Activated CD4-positive, alpha-beta T cell treated with anti-CD3 and anti-CD28 coated beads, Interleukin-2, amount 10 ng/mL, durations not matched to agents 7 days and 5 days (primary cell): ENCODE measurements around the gene GUCA1A. TPM values are rescaled to one million over a fixed set of nuclear protein-coding genes. Genes with fewer than 3 reads are reported as not detected.
"Not testable (repeated sequence)": the region's sequence is repeated elsewhere in the genome, so short reads cannot be mapped to it uniquely, and the experiment has no call there.

ENCODE experiments used
- CTCF ChIA-PET: fragments of 350-600 bp; sonication (Branson Sonifier 250); formaldehyde crosslinking; loops from one replicate; lab custom pipeline; 2021; ENCODE audit warnings: antibody characterized with exemption; lab: Charles Lee
- POLR2A ChIA-PET: fragments of 350-600 bp; sonication (Branson Sonifier 250); formaldehyde crosslinking; loops from one replicate; lab custom pipeline; 2021; ENCODE audit warnings: antibody characterized with exemption; lab: Charles Lee
- DNase-seq: peaks from one replicate; pipeline ENCODE4 v3.0.0-alpha.2; 2020
- H3K27ac Mint-ChIP-seq: one replicate; pipeline ENCODE4 v1.8.0; 2021; ENCODE audit warnings: mild to moderate bottlenecking, moderate library complexity, mixed read lengths
- H3K27me3 Mint-ChIP-seq: one replicate; pipeline ENCODE4 v1.8.0; 2021; ENCODE audit warnings: mixed read lengths
- H3K36me3 Mint-ChIP-seq: one replicate; pipeline ENCODE4 v1.8.0; 2021; ENCODE audit warnings: low read depth, mixed read lengths
- H3K4me1 Mint-ChIP-seq: one replicate; pipeline ENCODE4 v1.8.0; 2021; ENCODE audit warnings: mixed read lengths
- H3K4me3 Mint-ChIP-seq: one replicate; pipeline ENCODE4 v1.8.0; 2021; ENCODE audit warnings: mild to moderate bottlenecking, moderate library complexity, mixed read lengths
- H3K9me3 Mint-ChIP-seq: one replicate; pipeline ENCODE4 v1.8.0; 2021; ENCODE audit warnings: mixed read lengths
- total RNA-seq, 2 experiments: library from RNA; stranded (reverse); gene quantifications; one replicate each; pipeline ENCODE4 v1.2.3, GENCODE V29; 2021

GUCA1A gene
- total RNA-seq, 2 experiments from 2014 or later, result not detected

DNA sequence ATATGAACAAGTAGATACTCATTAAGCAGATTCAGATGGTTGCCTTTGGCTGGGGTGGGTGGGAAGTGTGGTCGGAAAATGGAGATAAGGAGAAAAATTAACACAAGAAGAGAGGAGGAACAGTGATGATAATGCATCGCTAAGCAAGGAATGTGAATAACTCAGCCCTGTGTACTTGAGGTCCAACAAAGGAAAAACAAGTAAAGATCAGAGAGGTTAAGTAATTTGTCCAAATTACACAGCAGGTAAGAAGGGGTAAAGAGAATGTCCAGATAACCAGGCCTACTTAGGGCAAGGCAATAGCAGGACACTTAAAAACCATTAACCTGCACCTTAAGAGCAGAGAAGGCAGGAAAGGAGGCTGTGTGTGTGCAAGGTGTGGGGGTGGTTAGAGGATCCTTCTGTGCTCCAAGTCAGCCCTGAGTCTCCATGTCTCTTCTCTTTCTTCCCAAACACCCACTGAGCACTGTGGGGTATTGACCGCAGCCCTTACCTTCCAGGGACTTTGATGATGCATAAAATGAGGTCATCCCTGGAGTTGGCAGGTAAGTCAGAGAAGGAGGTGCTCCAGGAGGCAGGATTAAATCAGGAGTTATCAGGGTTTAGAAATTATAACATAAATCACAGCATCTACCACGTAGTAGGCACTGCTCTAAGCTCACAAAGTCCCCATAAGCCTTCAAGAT, 20.5 kb upstream of the GUCA1A start:
- POLR2A ChIA-PET, H3K27ac Mint-ChIP-seq, H3K4me3 Mint-ChIP-seq, H3K36me3 Mint-ChIP-seq, H3K27me3 Mint-ChIP-seq, DNase-seq, H3K9me3 Mint-ChIP-seq, H3K4me1 Mint-ChIP-seq: not testable (repeated sequence)
- CTCF ChIA-PET, result interaction anchor here (1.0 kb wide), 1 partner anchor 48 kb away, joined by 3 read pairs; no protein-coding TSS in a partner anchor

DNA sequence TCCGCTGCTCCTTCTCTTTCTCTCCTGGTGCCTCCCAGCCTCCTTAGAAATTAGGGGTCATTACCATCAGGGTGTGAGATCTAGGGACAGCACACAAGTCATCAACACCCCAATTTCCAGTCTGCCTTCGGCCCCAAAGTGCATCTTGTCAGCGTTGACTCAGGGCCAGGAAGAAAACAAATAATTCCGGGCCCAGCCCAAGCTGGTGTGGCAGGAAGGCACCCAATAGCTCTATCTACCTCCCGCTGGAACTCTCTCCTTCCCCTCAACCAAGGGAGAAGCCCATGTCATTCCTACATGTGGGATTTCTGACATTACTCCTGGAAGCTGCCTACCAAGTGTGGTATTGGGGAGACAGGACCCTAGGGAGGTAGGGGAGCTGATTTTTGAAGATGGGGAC, 19.2 kb upstream of the GUCA1A start:
- CTCF ChIA-PET, result interaction anchor here (1.0 to 1.1 kb wide), 2 partner anchors 49 to 374 kb away, joined by 3 read pairs; partner anchors contain the start of gene FRS3
- peaks cover 8% of the 10 kb centered on the region for H3K27me3 Mint-ChIP-seq
- no peaks in the 10 kb centered on the region for H3K4me1 Mint-ChIP-seq
- no peak overlapping the region for H3K4me3 Mint-ChIP-seq
- no peak for DNase-seq
- H3K27ac Mint-ChIP-seq, result no peak overlapping the region
- H3K9me3 Mint-ChIP-seq, result no peaks in the 10 kb centered on the region
- POLR2A ChIA-PET, result no interaction called here
- no peaks in the 10 kb centered on the region for H3K36me3 Mint-ChIP-seq

DNA sequence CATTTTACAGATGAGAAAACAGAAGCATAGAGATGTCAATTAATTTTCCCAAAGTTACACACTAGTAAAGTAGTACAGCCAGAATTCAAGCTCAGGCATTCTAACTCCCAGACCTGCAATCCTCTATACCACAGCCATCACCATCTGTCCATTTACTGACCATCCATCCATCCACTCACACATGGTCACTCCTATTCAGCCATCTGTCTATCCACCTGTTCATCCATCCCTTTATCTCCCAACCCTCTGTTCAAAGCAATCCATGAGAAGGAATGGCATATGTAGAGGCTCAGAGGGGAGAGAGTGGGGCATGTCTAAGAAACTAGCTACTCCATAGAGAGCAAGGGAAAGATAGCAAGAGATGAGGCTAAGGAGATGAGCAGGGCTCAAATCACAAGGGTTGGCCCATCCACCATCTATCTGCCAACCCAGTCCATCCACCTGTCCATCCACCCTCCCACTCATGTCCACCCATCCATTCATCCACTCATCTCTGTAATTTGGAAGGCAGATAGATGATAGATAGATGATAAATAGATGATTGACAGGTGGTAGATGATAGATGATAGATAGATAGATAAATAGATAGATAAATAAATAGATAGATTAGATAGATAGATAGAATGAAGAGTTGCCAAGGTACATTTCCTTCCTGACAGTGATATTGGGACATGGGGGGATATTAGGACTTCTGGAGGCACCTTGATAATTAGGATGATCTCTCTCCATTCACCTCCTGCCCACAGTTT, 18.5 kb upstream of the GUCA1A start:
- POLR2A ChIA-PET, result no interaction called here
- no peaks in the 10 kb centered on the region for H3K36me3 Mint-ChIP-seq
- no peak overlapping the region for H3K4me3 Mint-ChIP-seq
- peaks cover 8% of the 10 kb centered on the region for H3K27me3 Mint-ChIP-seq
- no peaks in the 10 kb centered on the region for H3K9me3 Mint-ChIP-seq
- H3K27ac Mint-ChIP-seq, result no peak overlapping the region
- no peaks in the 10 kb centered on the region for H3K4me1 Mint-ChIP-seq
- CTCF ChIA-PET, result interaction anchor here (1.1 kb wide), 1 partner anchor 375 kb away, joined by 3 read pairs; the partner anchor contains the start of gene FRS3
- DNase-seq, result no peak

DNA sequence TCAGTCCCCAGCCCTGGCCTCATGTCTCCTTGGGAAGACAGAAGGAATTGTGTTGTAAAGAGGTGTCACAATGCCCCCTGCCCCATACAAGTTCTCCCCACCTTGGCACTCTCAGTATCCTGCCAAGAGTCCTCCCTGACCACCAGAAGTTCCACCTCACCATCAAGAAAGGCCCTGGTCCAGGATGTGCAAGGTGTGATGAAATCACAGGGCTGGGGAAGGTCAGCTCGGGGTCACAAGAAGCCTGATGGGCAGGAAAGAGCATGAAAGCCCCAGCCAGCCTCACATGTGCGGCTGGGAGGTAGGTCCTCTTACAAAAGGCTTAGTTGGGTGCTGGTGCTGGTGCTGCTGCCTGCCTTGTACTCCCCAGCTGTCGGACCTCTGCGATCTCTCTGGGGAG, 17.9 kb upstream of the GUCA1A start:
- POLR2A ChIA-PET, result interaction anchor here (0.7 kb wide), 1 partner anchor 1329 kb away, joined by 3 read pairs; no protein-coding TSS in a partner anchor
- no peaks in the 10 kb centered on the region for H3K36me3 Mint-ChIP-seq
- DNase-seq, result no peak

DNA sequence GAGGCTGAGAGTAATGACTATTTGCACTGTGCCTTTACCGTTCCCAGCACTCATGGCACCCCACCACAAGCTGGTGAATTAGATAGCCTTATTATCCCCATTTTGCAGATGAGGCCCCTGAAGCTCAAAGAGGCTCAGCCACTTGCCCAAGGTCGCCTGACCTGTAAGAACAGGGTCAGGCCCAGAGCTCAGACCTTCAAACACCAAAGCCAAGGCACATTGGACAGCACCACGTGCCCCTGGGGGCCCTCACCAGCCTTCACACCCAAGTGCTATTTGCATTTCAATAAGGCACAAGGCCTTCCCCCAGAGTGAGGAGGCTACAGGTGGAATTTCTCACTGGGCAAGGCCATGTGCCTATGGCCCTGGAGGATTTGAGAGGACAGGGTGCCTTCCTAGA, 16.5 kb upstream of the GUCA1A start:
- CTCF ChIA-PET, result interaction anchor here (0.7 to 2.0 kb wide), 5 partner anchors 9 to 398 kb away, joined by 3 to 6 read pairs (median 4); partner anchors contain the start of gene TOMM6
- no peak overlapping the region for H3K4me3 Mint-ChIP-seq
- no peak for DNase-seq
- POLR2A ChIA-PET, result no interaction called here
- peaks cover 8% of the 10 kb centered on the region for H3K27me3 Mint-ChIP-seq
- no peaks in the 10 kb centered on the region for H3K4me1 Mint-ChIP-seq
- no peaks in the 10 kb centered on the region for H3K9me3 Mint-ChIP-seq
- peak overlapping the region; percentile 36 for H3K27ac Mint-ChIP-seq
- no peaks in the 10 kb centered on the region for H3K36me3 Mint-ChIP-seq

More for the DNA sequence above, 17.9 kb upstream of the GUCA1A start:
- H3K4me1 Mint-ChIP-seq, result no peaks in the 10 kb centered on the region
- no peak overlapping the region for H3K4me3 Mint-ChIP-seq
- CTCF ChIA-PET, result interaction anchor here (1.3 to 2.0 kb wide), 2 partner anchors 11 to 14 kb away, joined by 5 to 6 read pairs; no protein-coding TSS in a partner anchor
- H3K9me3 Mint-ChIP-seq, result no peaks in the 10 kb centered on the region
- H3K27ac Mint-ChIP-seq, result no peak overlapping the region
- peaks cover 8% of the 10 kb centered on the region for H3K27me3 Mint-ChIP-seq

DNA sequence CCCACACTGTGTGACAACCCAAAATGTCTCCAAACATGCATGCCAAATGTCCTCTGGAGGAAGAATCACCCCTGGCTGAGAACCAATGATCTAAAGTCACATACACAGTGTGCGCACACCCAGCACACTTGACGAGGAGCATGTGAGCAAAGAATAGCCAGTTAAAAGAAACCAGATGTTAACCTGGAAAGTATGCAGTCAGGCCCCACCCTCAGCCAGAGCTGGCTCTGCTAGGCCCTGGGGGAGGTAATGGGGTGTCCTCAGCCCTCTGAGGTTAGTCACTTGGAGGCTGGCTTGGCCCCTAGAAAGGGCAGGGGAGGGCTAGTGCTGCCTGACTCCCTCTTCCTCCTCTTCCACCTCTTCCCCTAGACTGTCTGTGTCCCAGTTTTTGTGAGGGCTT, 15.2 kb upstream of the GUCA1A start:
- H3K9me3 Mint-ChIP-seq, result no peaks in the 10 kb centered on the region
- H3K27me3 Mint-ChIP-seq, result peaks cover 10% of the 10 kb centered on the region
- H3K27ac Mint-ChIP-seq, result no peak overlapping the region
- no peak for DNase-seq
- H3K36me3 Mint-ChIP-seq, result no peaks in the 10 kb centered on the region
- no peaks in the 10 kb centered on the region for H3K4me1 Mint-ChIP-seq
- H3K4me3 Mint-ChIP-seq, result no peak overlapping the region
- CTCF ChIA-PET, result no interaction called here
- POLR2A ChIA-PET, result no interaction called here

DNA sequence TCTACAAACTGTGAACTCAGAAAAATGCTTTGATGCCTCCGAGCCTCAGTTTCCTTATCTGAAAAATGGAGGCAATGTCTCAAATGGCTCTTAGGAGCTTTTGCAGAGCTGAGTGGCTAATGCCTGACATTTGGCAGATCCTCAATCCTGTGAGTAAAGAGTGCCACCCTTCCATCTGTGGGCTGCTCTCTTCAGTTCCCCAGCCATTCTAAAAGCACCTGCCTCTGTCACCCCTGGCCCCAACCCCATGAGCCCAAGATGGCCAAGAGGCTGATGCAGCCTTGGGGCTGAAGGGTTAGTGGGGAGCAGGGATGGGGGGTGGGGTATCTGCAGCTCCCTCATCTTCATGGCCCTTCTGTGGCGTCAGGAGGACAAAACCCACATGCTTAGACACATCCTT, 14.5 kb upstream of the GUCA1A start:
- Mint-ChIP-seq H3K4me1 (no peaks in the 10 kb centered on the region), H3K36me3 (no peaks in the 10 kb centered on the region), H3K27ac (no peak overlapping the region), H3K4me3 (no peak overlapping the region), H3K9me3 (no peaks in the 10 kb centered on the region), H3K27me3 (peaks cover 6% of the 10 kb centered on the region)
- DNase-seq, result no peak
- POLR2A ChIA-PET, result no interaction called here
- CTCF ChIA-PET, result no interaction called here

DNA sequence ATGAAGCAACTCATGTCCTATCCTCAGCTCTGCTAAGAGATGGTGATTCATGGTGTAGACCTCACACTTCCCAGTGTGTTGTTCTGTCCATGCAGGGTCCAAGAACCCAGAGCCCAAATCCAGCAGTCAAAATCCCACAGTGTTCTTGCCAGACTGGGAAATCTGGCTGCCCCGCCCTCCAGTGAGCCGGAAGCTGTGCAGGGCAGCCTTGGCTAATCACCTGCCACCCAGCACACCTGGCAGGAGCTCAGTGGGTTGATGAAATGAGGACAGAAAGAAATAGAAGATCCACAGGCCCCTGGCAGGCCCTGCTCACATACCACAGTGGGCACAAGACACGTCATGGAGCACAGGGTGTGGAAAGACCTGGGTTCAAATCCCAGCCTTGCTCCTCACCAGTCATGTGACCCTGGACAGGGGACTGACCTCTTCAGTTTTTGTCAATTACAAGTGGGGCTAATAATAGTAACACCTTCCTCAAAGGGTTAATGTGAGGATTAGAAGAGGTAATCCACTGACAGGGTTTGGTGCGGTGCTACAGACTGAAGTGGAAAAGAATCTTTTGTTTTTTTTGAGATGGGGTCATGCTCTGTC, 13.6 kb upstream of the GUCA1A start:
- DNase-seq, result no peak
- no peak overlapping the region for H3K27ac Mint-ChIP-seq
- POLR2A ChIA-PET, result no interaction called here
- no peaks in the 10 kb centered on the region for H3K4me1 Mint-ChIP-seq
- H3K27me3 Mint-ChIP-seq, result peaks cover 4% of the 10 kb centered on the region
- no peaks in the 10 kb centered on the region for H3K36me3 Mint-ChIP-seq
- no peaks in the 10 kb centered on the region for H3K9me3 Mint-ChIP-seq
- no peak overlapping the region for H3K4me3 Mint-ChIP-seq
- CTCF ChIA-PET, result no interaction called here

DNA sequence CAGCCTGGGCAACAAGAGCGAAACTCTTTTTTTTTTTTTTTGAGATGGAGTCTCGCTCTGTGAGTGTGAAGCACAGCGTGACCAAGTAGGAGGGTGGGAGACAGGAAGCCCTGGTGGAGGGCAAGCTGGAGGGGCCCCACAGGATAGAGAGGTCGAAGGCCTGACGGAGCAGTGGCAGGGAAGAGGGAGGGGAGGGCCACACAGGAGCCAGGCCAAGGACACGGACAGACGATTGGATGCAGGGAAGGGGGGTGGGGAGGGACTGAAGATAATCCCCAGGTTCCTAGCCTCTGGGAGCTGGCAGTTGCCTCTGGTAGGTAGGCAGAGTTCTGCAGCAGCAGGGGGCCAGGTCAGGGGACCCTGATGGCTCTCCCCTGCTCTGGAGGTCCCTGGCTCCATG, 10.8 kb upstream of the GUCA1A start:
- POLR2A ChIA-PET, result no interaction called here

DNA sequence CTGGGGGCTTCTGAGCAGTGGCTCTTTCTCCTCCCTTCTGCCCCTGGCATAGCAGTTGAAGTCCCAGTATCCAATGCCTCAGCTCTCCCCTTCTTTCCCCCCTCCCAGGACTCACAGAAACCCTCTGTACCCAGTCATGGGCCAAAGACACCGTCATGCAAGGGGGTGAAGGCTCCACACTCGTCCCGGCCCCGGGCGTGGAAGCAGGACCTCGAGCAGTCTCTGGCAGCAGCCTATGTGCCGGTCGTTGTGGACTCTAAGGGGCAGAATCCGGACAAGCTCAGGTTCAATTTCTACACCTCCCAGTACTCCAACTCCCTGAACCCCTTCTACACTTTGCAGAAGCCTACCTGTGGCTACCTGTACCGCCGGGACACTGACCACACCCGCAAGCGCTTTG, 10.4 kb upstream of the GUCA1A start:
- peaks cover 5% of the 10 kb centered on the region for H3K4me1 Mint-ChIP-seq
- CTCF ChIA-PET, result interaction anchor here (1.9 kb wide), 1 partner anchor 385 kb away, joined by 5 read pairs; no protein-coding TSS in a partner anchor
- H3K27ac Mint-ChIP-seq, result no peak overlapping the region
- H3K9me3 Mint-ChIP-seq, result no peaks in the 10 kb centered on the region
- POLR2A ChIA-PET, result no interaction called here
- no peak for DNase-seq
- H3K36me3 Mint-ChIP-seq, result no peaks in the 10 kb centered on the region
- H3K27me3 Mint-ChIP-seq, result peaks cover 3% of the 10 kb centered on the region
- no peak overlapping the region for H3K4me3 Mint-ChIP-seq

More for the DNA sequence above, 10.8 kb upstream of the GUCA1A start:
- peaks cover 5% of the 10 kb centered on the region for H3K4me1 Mint-ChIP-seq
- no peak overlapping the region for H3K4me3 Mint-ChIP-seq
- no peak overlapping the region for H3K27ac Mint-ChIP-seq
- no peaks in the 10 kb centered on the region for H3K9me3 Mint-ChIP-seq
- H3K27me3 Mint-ChIP-seq, result peaks cover 4% of the 10 kb centered on the region
- DNase-seq, result no peak
- H3K36me3 Mint-ChIP-seq, result no peaks in the 10 kb centered on the region
- CTCF ChIA-PET, result no interaction called here

DNA sequence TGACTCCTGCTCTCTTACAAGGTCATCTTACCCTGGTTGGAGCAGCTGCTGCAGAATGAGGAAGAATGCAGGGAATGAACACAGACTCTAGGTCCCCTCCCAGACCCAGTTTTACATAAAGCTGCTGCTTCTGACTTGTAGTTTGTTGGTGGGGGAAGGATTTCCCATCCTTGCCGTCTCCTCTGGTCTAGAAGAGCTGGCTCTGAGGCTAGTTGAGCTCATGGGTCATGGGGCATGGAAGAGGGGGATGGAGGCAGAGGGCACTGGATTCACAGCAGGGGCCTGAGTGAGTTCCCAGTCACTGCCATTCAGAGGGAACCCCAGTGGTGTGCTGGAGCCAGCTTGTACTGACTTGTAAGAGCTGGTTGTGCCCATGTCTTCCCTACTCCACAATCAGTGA, 9.2 kb upstream of the GUCA1A start:
- Mint-ChIP-seq H3K9me3 (no peaks in the 10 kb centered on the region), H3K27ac (no peak overlapping the region), H3K27me3 (peaks cover 2% of the 10 kb centered on the region), H3K4me1 (peaks cover 5% of the 10 kb centered on the region), H3K36me3 (no peaks in the 10 kb centered on the region), H3K4me3 (no peak overlapping the region)
- POLR2A ChIA-PET, result no interaction called here
- DNase-seq, result no peak
- CTCF ChIA-PET, result interaction anchor here (1.9 kb wide), 1 partner anchor 384 kb away, joined by 5 read pairs; no protein-coding TSS in a partner anchor

DNA sequence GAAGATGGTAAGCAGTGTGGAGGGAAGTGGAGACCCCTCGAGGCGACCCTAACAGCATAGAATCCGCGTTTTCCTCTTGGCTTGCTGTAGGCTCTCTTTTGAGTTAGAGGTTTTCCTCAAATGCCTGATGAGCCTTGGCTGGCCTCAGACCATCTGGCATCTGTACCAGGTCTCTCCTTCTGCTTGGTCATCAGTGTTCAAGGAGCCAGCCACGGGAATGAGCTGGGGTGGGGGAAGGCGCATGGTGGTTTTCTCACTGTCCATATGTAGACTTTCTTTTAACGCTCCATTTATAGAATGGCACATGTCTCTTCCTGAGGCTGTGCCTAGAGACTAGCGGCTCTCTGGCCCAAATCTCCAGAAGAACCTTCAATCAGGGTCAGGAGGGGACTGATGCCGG, 8.1 kb upstream of the GUCA1A start:
- POLR2A ChIA-PET, result no interaction called here

More for the DNA sequence above, 8.1 kb upstream of the GUCA1A start:
- no peak overlapping the region for H3K4me3 Mint-ChIP-seq
- no peaks in the 10 kb centered on the region for H3K9me3 Mint-ChIP-seq
- CTCF ChIA-PET, result interaction anchor here (1.0 to 1.3 kb wide), 2 partner anchors 9 to 16 kb away, joined by 3 to 5 read pairs; a partner anchor contains a TSS
- no peak overlapping the region for H3K27ac Mint-ChIP-seq
- H3K4me1 Mint-ChIP-seq, result peaks cover 5% of the 10 kb centered on the region
- H3K36me3 Mint-ChIP-seq, result no peaks in the 10 kb centered on the region
- DNase-seq, result no peak
- H3K27me3 Mint-ChIP-seq, result peaks cover 2% of the 10 kb centered on the region
